Body of pancreas (tissue), 4 donors: ENCODE results near the gene PDZRN3. TPM values are rescaled to one million over a fixed set of nuclear protein-coding genes. Genes with fewer than 3 reads are reported as not detected.

Experiments
- ATAC-seq: fragments of 150-250 bp; one replicate; pipeline ENCODE4 v1.9.1; 2016
- DNase-seq, 4 donors: peaks; one replicate each; pipeline ENCODE4 v3.0.0-alpha.2; 2019
- H3K27ac ChIP-seq, 4 donors: fragments of 200-600 bp; sonication (generic); 1 replicate in 3 of 4; 2 replicates in 1 of 4; pipeline versions ENCODE4 v1.5.1 to v1.6.1; 2016 to 2019; ENCODE audit warnings: mild to moderate bottlenecking in 1 of 4, mixed read lengths in 1 of 4, moderate library complexity in 1 of 4
- H3K27me3 ChIP-seq, 2 donors: fragments of 200-600 bp; sonication (generic); one replicate each; pipeline ENCODE4 v1.6.0; 2016; ENCODE audit warnings: mild to moderate bottlenecking in 1 of 2
- H3K36me3 ChIP-seq, 2 donors: fragments of 200-600 bp; sonication (generic); replicated peaks in 1 of 2; 2 replicates each; pipeline ENCODE4 v1.5.1; 2016; ENCODE audit warnings: low read depth in 2 of 2; ENCODE audit not compliant: insufficient read depth in 1 of 2
- H3K4me1 ChIP-seq: fragments of 200-600 bp; sonication (generic); one replicate; pipeline ENCODE4 v1.6.0; 2016
- H3K4me3 ChIP-seq, 2 donors: fragments of 200-600 bp; sonication (generic); 1 replicate in 1 of 2; 2 replicates in 1 of 2; pipeline ENCODE4 v1.5.1; 2016 to 2019
- H3K9me3 ChIP-seq, 3 donors: fragments of 200-600 bp; sonication (generic); 1 replicate in 2 of 3; 2 replicates in 1 of 3; pipeline ENCODE4 v1.5.1; 2016
- CTCF ChIP-seq, 7 experiments: fragments of 450-650 bp in 4 of 7; fragments of 200-600 bp in 3 of 7; sonication (generic) in 3 of 7; IDR thresholded peaks; one replicate each; pipeline ENCODE4 v1.5.1; 2016 to 2019; ENCODE audit warnings: antibody characterized with exemption in 7 of 7
- POLR2A ChIP-seq, 3 donors: fragments of 450-650 bp; IDR thresholded peaks; one replicate each; pipeline ENCODE4 v1.6.1; 2016; ENCODE audit warnings: antibody characterized with exemption in 3 of 3, mild to moderate bottlenecking in 2 of 3
- WGBS, 2 donors: methylation state at CpG; one replicate each; pipeline ENCODE4 v1.1.5; 2017; 5-methylcytosine and 5-hydroxymethylcytosine counted together
- intact Hi-C: fragments of 100-400 bp; cut with DNase I; formaldehyde crosslinking; loops from one replicate; pipeline ENCODE4 v1.15.1; 2023
- total RNA-seq, 2 donors: library from RNA; depleted of rRNA; stranded (reverse); fragments of >200 nt; gene quantifications; one replicate each; pipeline ENCODE4 v1.1.0, GENCODE V29; 2016

PDZRN3 gene
- total RNA-seq, 2 donors from 2014 or later = 18.9 to 41.9 TPM

GRCh38 chr3:73361591-73361990, 263.1 kb downstream of the PDZRN3 start:
- Histone ChIP-seq H3K4me3 (no peak overlapping the region), H3K36me3 (no peaks in the 10 kb centered on the region), H3K4me1 (no peaks in the 10 kb centered on the region), H3K27me3 (no peaks in the 10 kb centered on the region), H3K27ac (no peak overlapping the region), H3K9me3 (no peaks in the 10 kb centered on the region)
- intact Hi-C loops = no loop called here
- ATAC-seq (no peak), DNase-seq (no peak)
- 26 to 34% methylated on average over 3 of the region's 3 CpGs for WGBS, 2 donors
- TF ChIP-seq CTCF (IDR thresholded peaks at IDR 0.05) (no peak), POLR2A (IDR thresholded peaks at IDR 0.05) (no peak)

- TF ChIP-seq POLR2A (IDR thresholded peaks at IDR 0.05) = no peak
- TF ChIP-seq CTCF (IDR thresholded peaks at IDR 0.05) = no peak
- H3K4me3 ChIP-seq = no peak overlapping the region
- no peaks in the 10 kb centered on the region for H3K27me3 ChIP-seq
- H3K27ac ChIP-seq = no peak overlapping the region
- 94 to 96% methylated on average over 7 of the region's 7 CpGs for WGBS, 2 donors
- DNase-seq = no peak
- no peak for ATAC-seq
- peaks cover 29% of the 10 kb centered on the region for H3K4me1 ChIP-seq
- H3K9me3 ChIP-seq = no peaks in the 10 kb centered on the region
- H3K36me3 ChIP-seq = no peaks in the 10 kb centered on the region
- intact Hi-C loops = no loop called here
Measured at GRCh38 chr3:73353649-73354217, 271.0 kb downstream of the PDZRN3 start.

GRCh38 chr3:73352841-73353645, 271.7 kb downstream of the PDZRN3 start:
- intact Hi-C loops = no loop called here
- Histone ChIP-seq H3K4me1 (peaks cover 29% of the 10 kb centered on the region), H3K27me3 (no peaks in the 10 kb centered on the region), H3K36me3 (no peaks in the 10 kb centered on the region), H3K27ac (no peak overlapping the region), H3K9me3 (no peaks in the 10 kb centered on the region), H3K4me3 (no peak overlapping the region)
- DNase-seq (peak; percentile 57 to 70 (median 63)), ATAC-seq (peak; percentile 76)
- WGBS, 2 donors = 59 to 62% methylated on average over 8 of the region's 8 CpGs
- TF ChIP-seq POLR2A (IDR thresholded peaks at IDR 0.05) (no peak), CTCF (IDR thresholded peaks at IDR 0.05) (no peak)

GRCh38 chr3:73351423-73352071, 273.2 kb downstream of the PDZRN3 start:
- peak in 2 of 4 donors; percentile 23 to 25 for DNase-seq

More at GRCh38 chr3:73351423-73352071, 273.2 kb downstream of the PDZRN3 start:
- intact Hi-C loops = no loop called here
- H3K27ac ChIP-seq = no peak overlapping the region
- no peaks in the 10 kb centered on the region for H3K36me3 ChIP-seq
- TF ChIP-seq POLR2A (IDR thresholded peaks at IDR 0.05) = no peak
- no peak for TF ChIP-seq CTCF (IDR thresholded peaks at IDR 0.05)
- H3K4me3 ChIP-seq = no peak overlapping the region
- no peaks in the 10 kb centered on the region for H3K9me3 ChIP-seq
- ATAC-seq = peak; percentile 69
- peaks cover 29% of the 10 kb centered on the region for H3K4me1 ChIP-seq
- H3K27me3 ChIP-seq = no peaks in the 10 kb centered on the region
- 17 to 19% methylated on average over 9 of the region's 9 CpGs for WGBS, 2 donors
